Measurements from ENCODE around the gene UQCRQ. TPM values are rescaled to one million over a fixed set of nuclear protein-coding genes. Genes with fewer than 3 reads are reported as not detected.
A peak's percentile ranks its signal among the peaks of the same experiment; 100 is the strongest.

Gene UQCRQ
- total and polyA plus RNA-seq, 7 experiments from 2014 or later = 101 to 584 (median 115) TPM

GRCh38 chr5:132872788-132873118 lies 6.3 kb downstream of the UQCRQ start:
- H3K4me3 Mint-ChIP-seq = no peak overlapping the region
- no peaks in the 10 kb centered on the region for H3K9me3 Mint-ChIP-seq
- ATAC-seq (no peak), DNase-seq (no peak)
- Histone ChIP-seq H3K4me3 (ENCODE audit: low read length) (no peak overlapping the region), H3K9me3 (ENCODE audit: control insufficient read depth in 2 of 3, low read length in 3 of 3) (no peaks in the 10 kb centered on the region), H3K36me3 (ENCODE audit: control insufficient read depth in 2 of 3, insufficient read depth in 3 of 3, low read length in 3 of 3) (peaks cover 0 to 25% (median 0%) of the 10 kb centered on the region in 3 experiments), H3K27ac (ENCODE audit: low read depth, low read length) (no peak overlapping the region), H3K4me1 (ENCODE audit: control insufficient read depth in 2 of 2, insufficient read depth in 2 of 2, low read length in 2 of 2) (no peaks in the 10 kb centered on the region), H3K27me3 (ENCODE audit: control insufficient read depth in 2 of 2, insufficient read depth in 2 of 2, low read length in 2 of 2) (no peaks in the 10 kb centered on the region)
- peak overlapping the region in 4 of 9 donors; percentile 24 to 62 (median 40) for H3K27ac Mint-ChIP-seq
- H3K36me3 Mint-ChIP-seq = peaks cover 0 to 11% (median 3%) of the 10 kb centered on the region in 5 donors
- peaks cover under 1 to 12% (median 5%) of the 10 kb centered on the region in 7 donors for H3K4me1 Mint-ChIP-seq
- no peaks in the 10 kb centered on the region for H3K27me3 Mint-ChIP-seq
- CTCF ChIA-PET = no interaction called here
- POLR2A ChIA-PET = interaction anchor here (0.5 to 0.6 kb wide), 3 partner anchors 11 to 1287 kb away, joined by 3 to 4 read pairs (median 3); no protein-coding TSS in a partner anchor
- intact Hi-C loops (cut with micrococcal nuclease) = no loop called here

GRCh38 chr5:132873119-132873929 lies 6.9 kb downstream of the UQCRQ start, which contains the start of gene LEAP2:
LEAP2 (plus strand) TSS chr5:132873668; CDS start chr5:132873695, 27 bp downstream.
- ChIA-PET CTCF (no interaction called here), POLR2A (interaction anchor here (0.5 kb wide), 1 partner anchor 10 kb away, joined by 3 read pairs; no protein-coding TSS in a partner anchor)
- Histone ChIP-seq H3K4me1 (ENCODE audit: control insufficient read depth in 2 of 2, insufficient read depth in 2 of 2, low read length in 2 of 2) (no peaks in the 10 kb centered on the region), H3K9me3 (ENCODE audit: control insufficient read depth in 2 of 3, low read length in 3 of 3) (no peaks in the 10 kb centered on the region), H3K36me3 (ENCODE audit: control insufficient read depth in 2 of 3, insufficient read depth in 3 of 3, low read length in 3 of 3) (peaks cover 0 to 28% (median 0%) of the 10 kb centered on the region in 3 experiments), H3K27me3 (ENCODE audit: control insufficient read depth in 2 of 2, insufficient read depth in 2 of 2, low read length in 2 of 2) (no peaks in the 10 kb centered on the region), H3K4me3 (ENCODE audit: low read length) (no peak within 1 kb of the TSS), H3K27ac (ENCODE audit: low read depth, low read length) (no peak within 1 kb of the TSS)
- Mint-ChIP-seq H3K4me3 (no peak within 1 kb of the TSS), H3K27ac (peak within 1 kb of the TSS in 5 of 9 donors; percentile 24 to 77 (median 53)), H3K27me3 (no peaks in the 10 kb centered on the region), H3K36me3 (peaks cover 0 to 16% (median 3%) of the 10 kb centered on the region in 5 donors), H3K4me1 (peaks cover 0 to 6% (median 4%) of the 10 kb centered on the region in 7 donors), H3K9me3 (no peaks in the 10 kb centered on the region)
- intact Hi-C loops (cut with micrococcal nuclease) = no loop called here
- DNase-seq = no peak
- no peak for ATAC-seq

- Histone ChIP-seq H3K36me3 (ENCODE audit: control insufficient read depth in 2 of 3, insufficient read depth in 3 of 3, low read length in 3 of 3) (peaks cover 0 to 31% (median 0%) of the 10 kb centered on the region in 3 experiments), H3K4me1 (ENCODE audit: control insufficient read depth in 2 of 2, insufficient read depth in 2 of 2, low read length in 2 of 2) (no peaks in the 10 kb centered on the region), H3K27ac (ENCODE audit: low read depth, low read length) (no peak overlapping the region), H3K4me3 (ENCODE audit: low read length) (no peak overlapping the region), H3K9me3 (ENCODE audit: control insufficient read depth in 2 of 3, low read length in 3 of 3) (no peaks in the 10 kb centered on the region), H3K27me3 (ENCODE audit: control insufficient read depth in 2 of 2, insufficient read depth in 2 of 2, low read length in 2 of 2) (no peaks in the 10 kb centered on the region)
- H3K9me3 Mint-ChIP-seq = no peaks in the 10 kb centered on the region
- peaks cover 0 to 21% (median under 1%) of the 10 kb centered on the region in 5 donors for H3K36me3 Mint-ChIP-seq
- no peak overlapping the region for H3K4me3 Mint-ChIP-seq
- H3K27me3 Mint-ChIP-seq = no peaks in the 10 kb centered on the region
- H3K27ac Mint-ChIP-seq = peak overlapping the region in 2 of 9 donors; percentile 19 to 77
- DNase-seq (no peak), ATAC-seq (no peak)
- intact Hi-C loops (cut with micrococcal nuclease) = no loop called here
- CTCF ChIA-PET = no interaction called here
- H3K4me1 Mint-ChIP-seq = peaks cover 0 to 4% (median under 1%) of the 10 kb centered on the region in 7 donors
- POLR2A ChIA-PET = no interaction called here
Observed at GRCh38 chr5:132873930-132874271, 7.5 kb downstream of the UQCRQ start.

- H3K36me3 ChIP-seq (ENCODE audit: control insufficient read depth in 2 of 3, insufficient read depth in 3 of 3, low read length in 3 of 3) = peaks cover 0 to 40% (median under 1%) of the 10 kb centered on the region in 3 experiments
- intact Hi-C loops (cut with micrococcal nuclease) = no loop called here
- Mint-ChIP-seq H3K4me3 (no peak overlapping the region), H3K9me3 (no peaks in the 10 kb centered on the region), H3K36me3 (peaks cover 0 to 29% (median under 1%) of the 10 kb centered on the region in 5 donors), H3K4me1 (peaks cover 0 to 4% (median 0%) of the 10 kb centered on the region in 7 donors), H3K27ac (peak overlapping the region in 2 of 9 donors; percentile 22 to 31), H3K27me3 (no peaks in the 10 kb centered on the region)
- H3K27ac ChIP-seq (ENCODE audit: low read depth, low read length) = no peak overlapping the region
- no peak overlapping the region for H3K4me3 ChIP-seq (ENCODE audit: low read length)
- no peaks in the 10 kb centered on the region for H3K4me1 ChIP-seq (ENCODE audit: control insufficient read depth in 2 of 2, insufficient read depth in 2 of 2, low read length in 2 of 2)
- DNase-seq (no peak), ATAC-seq (no peak)
- H3K9me3 ChIP-seq (ENCODE audit: control insufficient read depth in 2 of 3, low read length in 3 of 3) = no peaks in the 10 kb centered on the region
- ChIA-PET CTCF (no interaction called here), POLR2A (no interaction called here)
- H3K27me3 ChIP-seq (ENCODE audit: control insufficient read depth in 2 of 2, insufficient read depth in 2 of 2, low read length in 2 of 2) = no peaks in the 10 kb centered on the region
Observed at GRCh38 chr5:132876020-132876759, 9.7 kb downstream of the UQCRQ start.

- Histone ChIP-seq H3K4me1 (ENCODE audit: control insufficient read depth in 2 of 2, insufficient read depth in 2 of 2, low read length in 2 of 2) (no peaks in the 10 kb centered on the region), H3K4me3 (ENCODE audit: low read length) (no peak overlapping the region), H3K9me3 (ENCODE audit: control insufficient read depth in 2 of 3, low read length in 3 of 3) (no peaks in the 10 kb centered on the region), H3K27ac (ENCODE audit: low read depth, low read length) (no peak overlapping the region), H3K36me3 (ENCODE audit: control insufficient read depth in 2 of 3, insufficient read depth in 3 of 3, low read length in 3 of 3) (peaks cover 0 to 44% (median 9%) of the 10 kb centered on the region in 3 experiments), H3K27me3 (ENCODE audit: control insufficient read depth in 2 of 2, insufficient read depth in 2 of 2, low read length in 2 of 2) (no peaks in the 10 kb centered on the region)
- no peak overlapping the region for H3K27ac Mint-ChIP-seq
- no peaks in the 10 kb centered on the region for H3K27me3 Mint-ChIP-seq
- H3K9me3 Mint-ChIP-seq = no peaks in the 10 kb centered on the region
- no peak for ATAC-seq
- H3K36me3 Mint-ChIP-seq = peaks cover 0 to 26% (median 3%) of the 10 kb centered on the region in 5 donors
- H3K4me1 Mint-ChIP-seq = peaks cover 0 to 4% (median 0%) of the 10 kb centered on the region in 7 donors
- CTCF ChIA-PET = no interaction called here
- POLR2A ChIA-PET = interaction anchor here (1.0 to 1.3 kb wide), 2 partner anchors 9 to 11 kb away, joined by 3 to 8 read pairs; partner anchors contain the start of genes GDF9 and UQCRQ
- no peak overlapping the region for H3K4me3 Mint-ChIP-seq
- intact Hi-C loops (cut with micrococcal nuclease) = no loop called here
- DNase-seq = no peak
Observed at GRCh38 chr5:132877466-132877865, 11.0 kb downstream of the UQCRQ start.

- ChIA-PET POLR2A (interaction anchor here (1.3 kb wide), 1 partner anchor 11 kb away, joined by 8 read pairs; the partner anchor contains the start of genes GDF9 and UQCRQ), CTCF (no interaction called here)
- no peaks in the 10 kb centered on the region for H3K9me3 ChIP-seq (ENCODE audit: control insufficient read depth in 2 of 3, low read length in 3 of 3)
- intact Hi-C loops (cut with micrococcal nuclease) = no loop called here
- H3K4me1 ChIP-seq (ENCODE audit: control insufficient read depth in 2 of 2, insufficient read depth in 2 of 2, low read length in 2 of 2) = no peaks in the 10 kb centered on the region
- H3K27me3 ChIP-seq (ENCODE audit: control insufficient read depth in 2 of 2, insufficient read depth in 2 of 2, low read length in 2 of 2) = no peaks in the 10 kb centered on the region
- H3K36me3 ChIP-seq (ENCODE audit: control insufficient read depth in 2 of 3, insufficient read depth in 3 of 3, low read length in 3 of 3) = peaks cover 0 to 46% (median 13%) of the 10 kb centered on the region in 3 experiments
- no peaks in the 10 kb centered on the region for H3K27me3 Mint-ChIP-seq
- no peak overlapping the region for H3K4me3 ChIP-seq (ENCODE audit: low read length)
- H3K36me3 Mint-ChIP-seq = peaks cover 3 to 30% (median 4%) of the 10 kb centered on the region in 5 donors
- no peak for DNase-seq
- no peak overlapping the region for H3K4me3 Mint-ChIP-seq
- no peak for ATAC-seq
- peaks cover 0 to 1% (median 0%) of the 10 kb centered on the region in 7 donors for H3K4me1 Mint-ChIP-seq
- H3K9me3 Mint-ChIP-seq = no peaks in the 10 kb centered on the region
- no peak overlapping the region for H3K27ac ChIP-seq (ENCODE audit: low read depth, low read length)
- peak overlapping the region in 1 of 9 donors; percentile 48 for H3K27ac Mint-ChIP-seq
Observed at GRCh38 chr5:132877938-132878337, 11.5 kb downstream of the UQCRQ start.
